T-cell (primary cell): ENCODE measurements around the gene PARP2. TPM values are rescaled to one million over a fixed set of nuclear protein-coding genes. Genes with fewer than 3 reads are reported as not detected.

Experiments used
- ATAC-seq, 4 experiments: fragments of 200-7000 bp in 3 of 4; fragments of 150-1000 bp in 1 of 4; cut with Tn5 transposase; replicated peaks in 1 of 4; 1 replicate in 3 of 4; 2 replicates in 1 of 4; pipeline ENCODE4 v1.10.0; 2021; ENCODE audit warnings: moderate library complexity in 3 of 4, mild to moderate bottlenecking in 2 of 4, moderate number of reproducible peaks in 1 of 4
- CTCF ChIA-PET, 2 donors: fragments of 300-600 bp; sonication (Branson Sonifier 250); formaldehyde crosslinking; loops; one replicate each; lab custom pipeline; 2022; ENCODE audit warnings: antibody characterized with exemption in 2 of 2; lab: Charles Lee
- POLR2A ChIA-PET, 2 donors: fragments of 300-600 bp; sonication (Branson Sonifier 250); formaldehyde crosslinking; loops; one replicate each; lab custom pipeline; 2022; ENCODE audit warnings: antibody characterized with exemption in 2 of 2; lab: Charles Lee
- DNase-seq, 35 experiments: peaks; one replicate each; pipeline versions ENCODE4 v3.0.0 to v3.0.0-alpha.2; 2013 to 2023
- H3K27ac ChIP-seq: one replicate; pipeline ENCODE4 v1.5.1; 2013; ENCODE audit warnings: low read length
- H3K27me3 ChIP-seq, 2 experiments: replicated peaks in 1 of 2; 1 replicate in 1 of 2; 2 replicates in 1 of 2; pipeline versions ENCODE4 v1.6.1 to v1.7.0; 2013; ENCODE audit warnings: low read length in 1 of 2, mixed read lengths in 1 of 2; ENCODE audit not compliant: control insufficient read depth in 2 of 2, insufficient read depth in 2 of 2; ENCODE audit errors: extremely low read depth in 1 of 2
- H3K36me3 ChIP-seq, 2 donors: 1 replicate in 1 of 2; 2 replicates in 1 of 2; pipeline versions ENCODE4 v1.6.1 to v1.7.0; 2013; ENCODE audit warnings: low read length in 1 of 2; ENCODE audit not compliant: control insufficient read depth in 2 of 2, insufficient read depth in 1 of 2; ENCODE audit errors: extremely low read depth in 1 of 2
- H3K4me1 ChIP-seq, 2 experiments: 1 replicate in 1 of 2; 2 replicates in 1 of 2; pipeline versions ENCODE4 v1.6.1 to v1.7.0; 2013; ENCODE audit warnings: low read length in 2 of 2, mixed read lengths in 1 of 2; ENCODE audit not compliant: insufficient read depth in 2 of 2, control insufficient read depth in 1 of 2; ENCODE audit errors: extremely low read depth in 1 of 2
- H3K4me3 ChIP-seq, 2 donors: 1 replicate in 1 of 2; 2 replicates in 1 of 2; pipeline versions ENCODE4 v1.5.1 to v1.7.0; 2013; ENCODE audit warnings: mild to moderate bottlenecking in 2 of 2, low read length in 1 of 2, moderate library complexity in 1 of 2; ENCODE audit not compliant: control insufficient read depth in 1 of 2; ENCODE audit errors: extremely low read depth in 1 of 2
- H3K9me3 ChIP-seq: 2 replicates; pipeline ENCODE4 v1.7.0; 2013
- H3K27ac Mint-ChIP-seq, 2 donors: one replicate each; pipeline ENCODE4 v1.8.0; 2020 to 2021; ENCODE audit warnings: mild to moderate bottlenecking in 2 of 2, mixed read lengths in 2 of 2
- H3K27me3 Mint-ChIP-seq, 2 donors: one replicate each; pipeline ENCODE4 v1.8.0; 2021 to 2022; ENCODE audit warnings: mixed read lengths in 2 of 2
- H3K36me3 Mint-ChIP-seq: one replicate; pipeline ENCODE4 v1.8.0; 2021; ENCODE audit warnings: mixed read lengths
- H3K4me1 Mint-ChIP-seq, 3 donors: one replicate each; pipeline ENCODE4 v1.8.0; 2020 to 2022; ENCODE audit warnings: mixed read lengths in 3 of 3, mild to moderate bottlenecking in 1 of 3
- H3K4me3 Mint-ChIP-seq, 3 donors: one replicate each; pipeline ENCODE4 v1.8.0; 2020 to 2022; ENCODE audit warnings: mild to moderate bottlenecking in 3 of 3, mixed read lengths in 3 of 3, moderate library complexity in 3 of 3
- H3K9me3 Mint-ChIP-seq, 3 donors: one replicate each; pipeline ENCODE4 v1.8.0; 2020 to 2022; ENCODE audit warnings: mixed read lengths in 3 of 3
- WGBS: methylation state at CpG from one replicate; pipeline ENCODE4 v1.1.5; 2013; ENCODE audit warnings: missing lambda C conversion rate; ENCODE audit not compliant: insufficient coverage; 5-methylcytosine and 5-hydroxymethylcytosine counted together
- total RNA-seq, 35 experiments: library from RNA in 6 of 35; stranded (reverse) in 6 of 35; fragments of 120-200 nt in 1 of 35; gene quantifications; one replicate each; pipeline versions ENCODE4 v1.2.1 to v1.2.4 and lab custom pipeline; 2013 to 2026

PARP2 gene
- total RNA-seq, 5 donors from 2014 or later (not counting 1 experiment from before 2014, with no cell fraction given) = 14.6 to 21.8 (median 15.8) TPM

DNA sequence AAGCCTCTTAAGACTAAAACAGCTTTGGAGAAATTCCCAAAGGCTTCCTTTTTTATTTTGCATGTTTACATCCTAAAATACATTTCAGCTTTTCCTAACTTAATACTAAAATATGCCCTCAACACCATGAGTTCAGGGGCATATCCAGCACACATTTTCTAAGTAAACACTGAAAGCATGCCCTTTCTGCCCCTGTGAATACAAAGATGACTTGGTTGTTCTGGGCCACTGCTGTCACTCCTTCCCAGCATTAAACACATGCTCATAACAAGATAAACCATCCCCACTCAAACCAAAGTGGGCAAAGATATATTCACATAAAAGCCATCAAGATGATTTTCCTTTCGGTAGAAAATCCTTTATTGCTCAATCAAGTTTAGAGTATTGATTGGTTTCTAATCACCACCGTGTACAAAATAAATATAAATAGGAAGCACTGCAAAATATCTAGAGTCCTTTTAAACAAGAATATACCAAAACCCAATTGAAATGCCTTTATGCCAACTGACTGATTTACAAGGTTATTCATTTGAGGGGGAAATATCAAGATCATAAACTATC is 12.3 kb upstream of the PARP2 start:
- Histone ChIP-seq H3K4me3 (no peak overlapping the region), H3K27ac (no peak overlapping the region), H3K27me3 (no peaks in the 10 kb centered on the region), H3K4me1 (peaks cover 7% of the 10 kb centered on the region in 2 experiments), H3K9me3 (no peaks in the 10 kb centered on the region), H3K36me3 (peaks cover 0 to 4% of the 10 kb centered on the region in 2 donors)
- no peaks in the 10 kb centered on the region for H3K27me3 Mint-ChIP-seq
- no CpG with 5 or more reads among the region's 2 CpGs for WGBS
- POLR2A ChIA-PET = no interaction called here
- H3K4me3 Mint-ChIP-seq = no peak overlapping the region
- no peak for DNase-seq
- no peak for ATAC-seq
- CTCF ChIA-PET = interaction anchor here (0.7 to 9.7 kb wide), 6 partner anchors 10 to 356 kb away, joined by 3 to 159 read pairs (median 4); partner anchors contain the start of gene PARP2 (in 1 of the 2)
- H3K36me3 Mint-ChIP-seq = no peaks in the 10 kb centered on the region
- H3K27ac Mint-ChIP-seq = peak overlapping the region; percentile 61 to 63
- H3K9me3 Mint-ChIP-seq = no peaks in the 10 kb centered on the region
- H3K4me1 Mint-ChIP-seq = peaks cover 32 to 45% (median 40%) of the 10 kb centered on the region in 3 donors

DNA sequence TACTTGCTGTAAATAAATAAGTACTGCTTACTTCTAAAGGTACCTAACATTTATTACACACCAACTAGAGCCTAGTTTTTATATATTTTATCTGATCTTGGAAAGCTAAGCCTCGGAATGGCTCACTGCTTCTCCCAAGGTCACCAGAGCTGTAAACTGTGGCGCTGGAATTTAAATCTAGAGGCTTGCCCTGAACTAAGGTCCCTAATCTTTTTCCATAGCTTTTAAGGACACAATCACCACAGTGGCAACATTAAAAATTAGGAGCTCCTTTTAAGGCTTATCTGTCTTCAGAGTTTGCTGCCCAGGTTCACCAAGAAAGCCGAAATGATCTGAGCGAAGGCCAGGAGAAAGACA is 11.0 kb upstream of the PARP2 start:
- H3K4me1 Mint-ChIP-seq = peaks cover 28 to 39% (median 37%) of the 10 kb centered on the region in 3 donors
- H3K36me3 ChIP-seq = no peaks in the 10 kb centered on the region
- H3K27ac ChIP-seq = peak overlapping the region; percentile 67
- peak overlapping the region; percentile 98 to 100 (median 99) for H3K4me3 Mint-ChIP-seq
- no peaks in the 10 kb centered on the region for H3K9me3 Mint-ChIP-seq
- H3K27ac Mint-ChIP-seq = peak overlapping the region; percentile 90 to 91
- peaks cover 7% of the 10 kb centered on the region in 2 experiments for H3K4me1 ChIP-seq
- no peaks in the 10 kb centered on the region for H3K27me3 Mint-ChIP-seq
- no peaks in the 10 kb centered on the region for H3K9me3 ChIP-seq
- DNase-seq = no peak
- no peaks in the 10 kb centered on the region for H3K27me3 ChIP-seq
- H3K4me3 ChIP-seq = peak overlapping the region; percentile 80 to 81
- WGBS = 44% methylated on average over 2 of the region's 4 CpGs
- ChIA-PET CTCF (interaction anchor here (0.6 to 9.7 kb wide), 7 partner anchors 9 to 281 kb away, joined by 3 to 159 read pairs (median 4); partner anchors contain the start of gene PARP2 (in 2 of the 2)), POLR2A (interaction anchor here (2.0 to 2.4 kb wide), 2 partner anchors 10 kb away, joined by 19 to 64 read pairs; partner anchors contain the start of gene PARP2 (in 2 of the 2))
- ATAC-seq = no peak
- no peaks in the 10 kb centered on the region for H3K36me3 Mint-ChIP-seq

- Histone ChIP-seq H3K27me3 (no peaks in the 10 kb centered on the region), H3K36me3 (no peaks in the 10 kb centered on the region), H3K4me1 (peaks cover 7% of the 10 kb centered on the region in 2 experiments), H3K4me3 (peak within 1 kb of the TSS; percentile 80 to 81), H3K9me3 (no peaks in the 10 kb centered on the region), H3K27ac (peak within 1 kb of the TSS; percentile 67)
- CTCF ChIA-PET = interaction anchor here (0.6 to 9.7 kb wide), 9 partner anchors 8 to 351 kb away, joined by 3 to 159 read pairs (median 4); partner anchors contain the start of genes PARP2 (in 2 of the 2) and PIP4P1 (in 1 of the 2)
- Mint-ChIP-seq H3K9me3 (no peaks in the 10 kb centered on the region), H3K36me3 (no peaks in the 10 kb centered on the region), H3K4me1 (peaks cover 23 to 34% (median 32%) of the 10 kb centered on the region in 3 donors), H3K4me3 (peak within 1 kb of the TSS; percentile 98 to 100 (median 99)), H3K27me3 (no peaks in the 10 kb centered on the region), H3K27ac (peak within 1 kb of the TSS; percentile 90 to 91)
- DNase-seq = peak in 32 of 35 experiments; percentile 3 to 87 (median 38)
- POLR2A ChIA-PET = interaction anchor here (1.3 to 2.4 kb wide), 3 partner anchors 9 to 349 kb away, joined by 4 to 64 read pairs (median 19); partner anchors contain the start of gene PARP2 (in 2 of the 2)
- ATAC-seq = peak; percentile 96 to 100 (median 98)
- 3% methylated on average over 11 of the region's 19 CpGs for WGBS
Observed at GRCh38 chr14:20332788-20333493, 10.5 kb upstream of the PARP2 start, which contains the start of gene CCNB1IP1. Gene CCNB1IP1 (minus strand): TSS chr14:20333279. CDS start chr14:20316523, 16,756 bp downstream.

- Mint-ChIP-seq H3K27me3 (no peaks in the 10 kb centered on the region), H3K4me3 (peak overlapping the region; percentile 98 to 100 (median 99)), H3K4me1 (peaks cover 23 to 32% (median 30%) of the 10 kb centered on the region in 3 donors), H3K27ac (peak overlapping the region; percentile 90 to 91), H3K9me3 (no peaks in the 10 kb centered on the region), H3K36me3 (no peaks in the 10 kb centered on the region)
- Histone ChIP-seq H3K27me3 (no peaks in the 10 kb centered on the region), H3K36me3 (no peaks in the 10 kb centered on the region), H3K9me3 (no peaks in the 10 kb centered on the region), H3K27ac (peak overlapping the region; percentile 67), H3K4me3 (peak overlapping the region; percentile 80 to 81), H3K4me1 (peaks cover 7% of the 10 kb centered on the region in 2 experiments)
- ChIA-PET CTCF (interaction anchor here in 1 of 2 donors (0.8 to 9.7 kb wide), 4 partner anchors 8 to 350 kb away, joined by 3 to 159 read pairs (median 5); partner anchors contain the start of genes PARP2 and PIP4P1), POLR2A (interaction anchor here (1.3 to 2.4 kb wide), 3 partner anchors 9 to 348 kb away, joined by 4 to 64 read pairs (median 19); partner anchors contain the start of gene PARP2 (in 2 of the 2))
- ATAC-seq = peak in 1 of 4 experiments; percentile 3
- WGBS = no CpG with 5 or more reads among the region's 3 CpGs
- no peak for DNase-seq
Observed at GRCh38 chr14:20333494-20333841, 10.0 kb upstream of the PARP2 start.

DNA sequence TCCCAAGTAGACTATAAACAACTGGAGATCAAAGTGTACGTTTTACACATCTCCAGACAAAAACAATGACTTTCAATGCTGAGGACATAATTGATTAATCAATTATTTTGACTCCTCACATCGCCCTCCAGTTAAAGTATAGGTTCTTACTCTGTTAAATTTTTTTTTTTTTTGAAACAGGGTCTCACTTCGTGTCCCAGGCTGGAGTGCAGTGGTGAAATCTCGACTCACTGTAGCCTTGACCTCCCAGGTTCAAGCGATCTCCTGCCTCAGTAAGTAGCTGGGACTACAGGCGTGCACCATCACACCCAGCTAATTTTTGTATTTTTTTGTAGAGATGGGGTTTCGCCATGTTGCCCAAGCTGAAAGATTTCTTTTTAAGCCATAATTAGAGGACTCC is 9.4 kb upstream of the PARP2 start:
- POLR2A ChIA-PET = interaction anchor here (0.7 to 2.4 kb wide), 4 partner anchors 8 to 347 kb away, joined by 3 to 64 read pairs (median 12); partner anchors contain the start of gene PARP2 (in 2 of the 2)
- H3K36me3 Mint-ChIP-seq = no peaks in the 10 kb centered on the region
- no peaks in the 10 kb centered on the region for H3K27me3 Mint-ChIP-seq
- peaks cover 27 to 33% (median 30%) of the 10 kb centered on the region in 3 donors for H3K4me1 Mint-ChIP-seq
- ATAC-seq (no peak), DNase-seq (no peak)
- no peak overlapping the region for H3K4me3 Mint-ChIP-seq
- Histone ChIP-seq H3K9me3 (no peaks in the 10 kb centered on the region), H3K4me1 (peaks cover 7% of the 10 kb centered on the region in 2 experiments), H3K27me3 (no peaks in the 10 kb centered on the region), H3K4me3 (no peak overlapping the region), H3K36me3 (no peaks in the 10 kb centered on the region), H3K27ac (no peak overlapping the region)
- no peak overlapping the region for H3K27ac Mint-ChIP-seq
- WGBS = no CpG with 5 or more reads among the region's 7 CpGs
- H3K9me3 Mint-ChIP-seq = no peaks in the 10 kb centered on the region
- CTCF ChIA-PET = interaction anchor here in 1 of 2 donors (0.8 to 9.7 kb wide), 4 partner anchors 7 to 350 kb away, joined by 3 to 159 read pairs (median 5); partner anchors contain the start of genes PARP2 and PIP4P1
